GM18526 (cell line): ENCODE measurements around the gene EEFSEC.

Experiments used
- POLR2A ChIP-seq: IDR thresholded peaks from 3 replicates; pipeline ENCODE4 v1.6.1; 2011; ENCODE audit not compliant: insufficient read length; ENCODE audit errors: extremely low read depth

EEFSEC gene

DNA sequence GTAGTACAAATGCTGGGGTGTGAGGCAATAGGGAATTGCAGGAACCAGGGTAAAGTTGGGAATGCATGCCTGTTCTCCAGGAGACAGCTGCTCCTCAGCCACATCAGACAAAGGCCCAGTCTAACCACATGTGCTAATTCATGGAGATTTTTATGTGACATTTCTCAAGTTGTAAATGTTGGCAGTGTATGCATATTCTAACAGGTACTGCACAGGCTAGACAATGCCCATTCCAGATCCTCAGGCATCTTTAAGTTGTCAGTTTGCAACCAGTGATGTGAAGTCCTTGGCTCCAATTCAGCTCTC lies 84.9 kb downstream of the EEFSEC start:
- TF ChIP-seq POLR2A, result no peak

DNA sequence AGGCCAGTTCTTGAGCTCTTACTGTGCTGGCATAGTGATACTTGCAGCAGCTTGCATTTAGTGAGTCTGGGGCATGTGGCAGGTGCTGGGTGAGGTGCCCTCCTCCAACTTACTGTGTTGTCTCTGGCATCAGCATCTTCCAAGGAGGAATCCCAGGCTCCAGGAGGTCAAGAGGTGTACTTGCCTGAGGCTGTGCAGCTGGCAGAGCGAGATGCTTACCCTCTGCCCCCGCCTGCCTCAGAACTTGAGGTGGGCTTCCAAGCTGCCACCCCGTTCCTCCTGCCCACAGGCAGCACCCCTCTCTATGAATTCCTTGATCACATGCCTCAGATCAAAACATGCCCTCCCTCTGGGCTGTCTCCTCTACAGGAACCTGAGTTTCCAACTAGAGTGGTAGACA lies 86.0 kb downstream of the EEFSEC start:
- TF ChIP-seq POLR2A, result no peak

DNA sequence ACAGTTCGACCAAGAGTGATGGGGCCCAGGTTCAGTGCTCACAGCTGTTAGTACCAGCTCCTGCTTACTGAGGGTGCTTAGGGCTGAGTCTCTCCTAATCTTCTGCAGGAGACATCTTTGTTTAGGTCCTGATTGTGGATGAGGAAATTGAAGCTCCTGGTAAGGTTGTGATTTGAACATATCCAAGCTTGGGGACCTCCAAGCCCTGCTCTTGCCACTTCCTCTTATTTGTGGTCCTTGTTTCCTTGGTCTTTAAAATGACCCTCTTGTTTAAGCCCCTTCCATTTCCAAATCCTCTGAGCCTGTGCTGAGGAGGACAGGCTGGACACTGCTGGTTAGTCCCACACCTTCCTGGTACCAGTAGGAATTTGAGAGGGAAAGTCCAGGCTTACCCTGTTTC lies 87.0 kb downstream of the EEFSEC start:
- TF ChIP-seq POLR2A, result no peak

DNA sequence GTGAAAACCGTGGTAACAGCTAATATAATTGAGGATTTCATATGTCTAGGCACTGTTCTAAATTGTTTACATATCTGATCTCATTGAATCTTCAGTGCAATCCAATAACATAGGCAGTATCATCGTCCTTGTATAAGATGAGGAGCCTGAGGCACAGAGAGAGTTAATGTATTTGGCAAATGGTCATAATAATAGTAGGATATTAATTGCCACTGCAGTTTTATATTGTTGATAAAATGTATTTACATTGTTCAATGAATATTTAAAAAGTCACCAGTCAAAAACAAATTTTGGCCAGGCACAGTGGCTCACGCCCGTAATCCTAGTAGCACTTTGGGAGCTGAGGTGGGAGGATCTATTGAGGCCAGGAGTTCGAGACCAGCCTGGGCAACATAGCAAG lies 88.5 kb downstream of the EEFSEC start:
- TF ChIP-seq POLR2A, result no peak

DNA sequence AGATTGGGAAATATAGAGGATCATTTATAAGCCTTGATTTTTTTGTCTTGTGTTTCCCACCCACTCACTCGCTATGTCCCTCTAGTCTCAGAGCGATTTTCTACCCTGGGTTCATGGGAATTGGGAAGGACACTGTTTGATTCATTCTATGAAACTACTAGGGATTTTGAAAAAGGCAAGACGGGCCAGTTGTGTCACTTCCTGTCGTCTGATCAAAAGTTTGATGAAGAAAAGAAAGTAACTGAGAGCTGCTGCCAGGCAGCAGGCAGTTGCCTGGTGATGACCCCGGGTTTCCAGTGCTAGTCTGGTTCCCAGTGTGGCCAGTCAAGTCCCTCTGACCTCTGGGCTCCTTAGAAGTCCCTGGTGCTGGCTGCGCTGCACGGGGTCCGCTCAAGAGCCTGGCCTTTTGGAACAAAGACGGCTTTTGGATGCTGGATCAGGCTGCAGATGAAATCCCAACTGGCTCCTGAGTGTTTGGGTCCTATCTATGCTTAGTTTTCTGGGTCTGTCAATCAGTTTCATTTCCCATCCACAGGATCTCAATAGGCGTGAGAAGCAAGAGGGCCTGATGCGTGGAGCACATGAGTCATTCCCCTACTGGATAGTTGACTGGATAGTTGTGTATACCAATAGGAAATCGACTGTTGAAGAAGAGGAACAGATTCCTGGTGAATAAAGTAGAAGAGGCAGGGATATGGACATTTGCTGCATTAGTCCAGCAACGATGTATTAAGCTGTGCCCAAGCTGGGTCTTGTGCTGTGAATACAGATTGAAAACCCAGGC lies 89.7 kb downstream of the EEFSEC start:
- no peak for TF ChIP-seq POLR2A

DNA sequence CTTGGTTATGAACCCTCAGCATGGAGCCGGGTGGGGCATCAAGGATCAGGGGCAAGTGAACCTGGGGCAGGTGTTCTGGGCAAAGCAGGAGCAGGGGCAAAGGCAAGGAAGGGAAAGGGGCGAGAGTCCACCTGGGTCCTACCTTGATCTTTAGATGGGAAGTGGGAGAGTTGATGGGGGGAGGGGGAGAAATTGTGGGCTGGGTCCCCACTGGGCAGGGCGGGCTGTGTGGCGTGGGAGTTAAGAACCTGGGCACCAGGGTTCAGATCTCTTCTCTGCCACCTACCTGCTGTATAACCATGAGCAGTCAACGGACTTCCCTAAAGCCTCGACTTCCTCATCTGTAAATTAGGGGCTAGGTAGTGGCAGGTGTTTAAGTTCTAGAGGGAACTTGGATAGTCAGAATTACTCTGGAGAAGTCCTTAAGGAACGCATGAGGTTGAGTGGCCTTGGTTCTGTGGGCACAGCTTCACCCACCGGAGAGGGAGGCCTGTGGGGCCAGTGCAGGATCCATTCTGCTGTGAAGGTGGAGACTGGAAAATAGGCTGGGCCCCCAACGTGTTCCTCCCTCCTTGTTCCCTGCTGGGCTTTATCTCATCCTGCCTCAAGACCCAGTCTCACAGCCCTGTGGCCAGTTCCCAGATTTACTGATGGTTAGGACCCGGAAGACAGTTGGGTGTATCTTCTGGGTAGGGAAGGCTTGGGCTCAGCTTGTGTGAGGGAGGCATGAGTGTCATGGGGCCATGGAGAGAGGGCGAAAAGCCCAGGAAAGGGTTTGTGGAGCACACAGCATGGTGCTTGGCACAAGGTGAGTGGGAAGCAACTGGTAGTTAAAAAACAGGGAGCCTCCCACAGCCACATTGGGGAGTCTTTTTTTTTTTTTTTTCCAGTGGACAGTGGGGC lies 90.6 kb downstream of the EEFSEC start:
- TF ChIP-seq POLR2A, result no peak

DNA sequence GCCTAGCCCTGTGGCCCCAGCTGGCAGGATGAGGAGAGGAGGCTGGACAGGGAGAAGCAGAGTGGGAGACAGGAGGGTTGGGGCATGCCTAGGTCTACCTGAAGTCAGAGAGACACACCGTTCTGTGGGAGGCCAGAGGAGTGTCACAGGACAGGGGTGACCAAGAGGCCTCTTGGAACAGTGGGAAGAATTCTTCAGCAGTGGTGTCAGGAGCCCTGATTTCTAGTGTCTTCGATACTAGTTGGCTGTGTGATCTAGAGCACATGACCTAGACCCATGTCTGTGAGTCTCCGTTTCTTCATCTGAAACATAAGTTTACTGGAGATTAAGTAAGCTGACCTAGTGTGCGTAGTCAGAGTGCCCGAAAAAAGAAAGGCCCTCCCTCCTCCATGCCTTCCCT lies 92.2 kb downstream of the EEFSEC start:
- no peak for TF ChIP-seq POLR2A

DNA sequence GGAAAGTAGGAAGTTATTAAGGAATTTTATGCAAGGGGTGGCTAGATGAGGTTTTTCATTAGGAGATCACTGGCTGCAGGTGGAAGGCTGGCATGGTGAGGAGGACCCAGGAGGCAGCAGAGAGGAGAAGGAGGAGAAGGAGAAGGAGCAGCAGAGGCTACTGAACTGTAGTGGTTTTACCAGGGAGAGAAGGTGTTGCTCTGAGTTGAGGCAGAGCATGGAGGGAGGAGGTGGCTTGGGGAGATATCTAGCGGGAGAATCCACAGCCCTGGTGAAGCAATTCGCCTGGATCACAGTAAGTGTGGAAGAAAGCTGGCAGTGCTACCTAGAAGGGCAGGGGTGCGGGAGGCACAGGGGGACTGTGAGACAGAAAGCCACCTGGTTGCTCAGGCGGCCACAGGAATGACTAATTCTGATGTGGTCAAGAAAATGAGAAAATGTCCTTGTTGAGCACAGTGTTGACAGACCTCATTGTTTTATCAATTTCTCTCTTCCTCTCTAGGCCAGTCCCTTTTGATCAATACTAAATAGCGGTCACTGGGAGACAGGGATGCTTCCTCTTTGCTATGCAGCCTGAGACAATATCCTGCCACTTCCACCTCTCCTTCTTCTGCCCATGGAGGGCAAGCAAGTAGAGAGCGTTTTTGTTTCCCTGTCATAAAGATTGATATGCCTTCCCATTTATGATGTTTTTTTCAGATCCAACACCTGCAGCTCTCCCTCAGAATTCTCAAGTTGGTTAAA lies 94.6 kb downstream of the EEFSEC start:
- TF ChIP-seq POLR2A, result no peak

DNA sequence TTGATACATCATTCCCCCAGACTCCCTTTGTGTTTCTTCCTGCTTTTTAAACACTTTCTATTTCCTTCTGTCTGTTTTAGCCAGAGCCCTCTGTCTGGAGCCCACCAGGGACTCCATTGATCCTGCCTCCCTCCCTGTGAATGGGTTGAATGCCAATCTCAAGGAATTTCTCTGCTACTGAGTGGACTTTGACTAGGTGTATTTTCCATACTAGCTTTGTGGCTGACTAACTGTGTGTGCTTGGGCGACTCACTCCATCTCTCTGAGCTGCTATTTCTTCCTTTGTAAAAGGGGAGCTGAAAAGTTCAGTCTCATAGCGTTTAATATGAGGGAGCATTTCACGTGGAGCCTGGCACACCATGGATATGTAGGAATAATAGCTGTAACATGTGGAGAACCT lies 98.8 kb downstream of the EEFSEC start:
- no peak for TF ChIP-seq POLR2A

DNA sequence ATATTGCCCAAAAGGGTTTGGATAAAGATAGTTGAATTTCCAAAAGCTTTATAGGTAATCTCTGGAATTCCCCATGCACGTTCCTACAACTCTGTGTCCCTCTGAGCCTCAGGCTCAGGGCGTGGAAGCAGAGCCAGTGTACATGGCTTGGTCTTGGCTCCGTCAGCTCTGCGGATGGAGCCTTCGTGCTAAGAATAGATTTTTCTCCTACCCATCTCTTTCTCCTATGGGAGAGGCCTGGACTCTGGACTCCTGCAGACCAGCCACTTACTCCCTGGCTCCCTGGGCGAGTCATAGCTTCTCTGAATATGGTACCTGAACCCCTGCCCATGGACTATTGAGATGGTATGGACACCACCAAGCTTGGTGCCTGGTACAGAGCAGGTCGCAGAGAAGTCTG lies 99.9 kb downstream of the EEFSEC start:
- TF ChIP-seq POLR2A, result no peak

DNA sequence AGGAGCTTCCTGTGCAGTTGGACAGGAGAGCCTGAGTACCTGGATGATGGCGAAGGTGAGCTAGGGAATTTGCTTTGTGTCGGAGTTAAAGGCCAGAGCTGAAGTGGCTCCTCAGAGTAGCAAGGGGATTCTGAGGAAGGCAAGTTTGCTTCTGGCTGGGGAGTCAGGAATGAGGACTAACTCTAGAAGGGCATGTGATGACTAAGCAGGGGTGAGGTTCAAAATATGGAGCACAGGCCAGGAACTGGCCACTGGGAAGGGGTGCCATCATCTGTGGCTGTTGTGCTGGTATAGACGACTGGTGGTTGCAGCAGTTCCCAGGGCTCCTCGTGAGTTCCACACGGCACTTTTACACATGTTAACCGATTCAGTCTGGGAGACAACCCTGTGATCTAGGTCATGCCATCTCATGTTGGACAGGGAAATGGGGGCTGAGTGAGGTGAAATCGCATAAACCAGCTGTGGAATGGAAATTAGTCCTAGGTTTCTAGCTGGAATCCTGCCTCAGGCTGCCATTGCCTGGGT lies 100.8 kb downstream of the EEFSEC start:
- no peak for TF ChIP-seq POLR2A

DNA sequence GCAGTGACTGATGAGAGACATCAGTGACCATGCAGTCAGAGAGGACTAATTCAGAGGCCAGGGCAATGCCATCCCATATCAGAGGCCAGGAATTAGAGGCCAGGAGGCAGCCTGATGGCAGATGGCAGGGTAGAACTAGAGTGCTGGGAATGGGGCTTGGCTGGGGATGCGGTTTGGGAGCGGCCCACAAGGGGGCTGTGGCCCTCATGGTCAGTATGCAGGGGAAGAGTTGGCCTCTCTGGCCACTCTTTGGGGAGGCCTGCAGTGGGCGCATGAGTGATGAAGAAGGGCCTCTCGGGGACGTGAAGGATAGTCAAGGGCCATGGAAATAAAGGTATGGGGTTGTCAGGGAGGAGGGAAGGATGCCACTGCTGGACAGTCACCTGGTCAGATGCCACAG lies 101.7 kb downstream of the EEFSEC start:
- TF ChIP-seq POLR2A, result no peak

DNA sequence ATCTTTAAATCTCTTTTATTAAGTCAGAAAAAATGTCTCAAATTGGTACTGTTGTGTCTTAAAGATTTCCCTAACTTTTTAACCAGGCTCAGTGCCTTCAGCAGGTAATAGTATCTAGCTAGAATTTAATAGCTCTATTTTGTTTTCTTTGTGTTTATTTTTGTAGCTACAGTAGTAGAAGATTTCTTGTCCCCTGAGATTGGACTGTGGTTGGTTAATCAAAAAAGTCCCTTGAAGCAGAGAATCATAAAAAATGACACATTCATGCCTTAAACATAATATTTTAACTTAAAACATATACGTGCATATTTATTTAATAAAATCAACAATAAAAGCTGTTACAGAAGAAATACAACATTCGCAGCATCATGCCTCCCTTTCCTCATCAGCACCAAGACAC lies 102.8 kb downstream of the EEFSEC start:
- no peak for TF ChIP-seq POLR2A

DNA sequence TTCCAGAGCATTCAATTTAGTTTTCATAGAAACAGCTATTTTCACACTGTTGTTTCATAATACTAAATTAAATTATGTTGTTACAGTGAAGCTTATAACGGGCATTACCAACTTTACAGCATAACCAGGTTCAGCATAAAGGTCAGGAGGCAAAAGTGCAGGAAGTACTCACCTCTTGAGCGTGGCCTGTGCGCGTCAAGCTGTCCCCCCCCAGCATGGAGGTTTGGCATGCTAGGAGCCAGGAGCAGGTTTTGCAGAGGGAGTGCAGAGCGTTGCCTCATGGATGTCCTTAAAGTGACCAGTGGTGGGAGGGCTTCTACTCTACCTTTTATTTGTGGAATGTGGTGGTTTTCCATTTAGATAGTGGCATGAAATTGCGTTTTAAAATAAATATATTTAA lies 104.4 kb downstream of the EEFSEC start:
- TF ChIP-seq POLR2A, result no peak

DNA sequence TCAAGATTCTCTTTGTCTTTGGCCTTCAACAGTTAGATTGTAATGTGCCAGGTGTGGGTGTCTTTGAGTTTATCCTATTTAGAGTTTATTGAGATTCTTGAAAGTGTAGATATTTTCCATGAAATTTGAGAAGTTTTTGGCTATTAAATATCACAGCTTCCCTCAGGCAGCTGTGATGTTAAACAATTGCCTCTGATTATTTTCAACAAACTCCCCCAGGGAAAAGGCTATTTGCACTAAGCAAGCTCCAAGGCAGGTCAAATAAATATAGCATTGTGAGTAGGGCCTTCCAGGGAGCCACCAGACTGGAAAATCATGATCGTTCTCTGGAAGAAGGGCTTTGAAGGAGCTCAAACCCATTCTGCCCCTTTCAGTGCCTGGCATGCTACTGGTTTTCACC lies 107.0 kb downstream of the EEFSEC start:
- no peak for TF ChIP-seq POLR2A

DNA sequence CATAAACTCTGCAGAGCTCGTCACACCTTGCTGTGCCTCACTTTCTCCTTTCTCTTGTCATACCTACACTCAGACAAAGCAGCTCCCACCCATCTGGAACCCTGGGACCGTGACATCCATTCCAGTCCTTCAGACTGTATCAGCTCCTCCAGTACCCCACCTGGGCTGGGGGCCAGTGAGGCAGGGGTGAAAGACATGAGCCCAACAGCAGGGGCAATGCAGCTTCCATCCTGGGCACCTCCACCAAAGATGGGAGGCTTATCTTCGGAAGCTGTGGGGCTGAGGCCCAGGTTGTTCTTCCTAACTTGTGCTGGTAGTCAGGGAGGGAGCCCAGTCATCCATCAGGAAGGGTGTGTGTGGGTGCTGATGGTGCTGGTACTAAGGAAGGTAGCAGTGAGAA lies 109.2 kb downstream of the EEFSEC start:
- no peak for TF ChIP-seq POLR2A
